IMR-90 (cell line): Measurements from ENCODE around the gene PLXDC1. TPM values are rescaled to one million over a fixed set of nuclear protein-coding genes. Genes with fewer than 3 reads are reported as not detected.

Experiments
- ATAC-seq: fragments of 200-7000 bp; cut with Tn5 transposase; 2 replicates; pipeline ENCODE4 v1.9.1; 2020; ENCODE audit warnings: low read depth, mild to moderate bottlenecking, moderate library complexity
- BruUV-seq: library from RNA; stranded (reverse); fragments of 400-500 nt; replicated peaks from 2 replicates; lab custom pipeline; 2021; lab: Mats Ljungman, UMichigan
- CTCF ChIA-PET: fragments of 300-600 bp; formaldehyde crosslinking; extraction: SDS; loops from one replicate; lab custom pipeline; 2021; ENCODE audit warnings: antibody characterized with exemption; lab: Yijun Ruan, JAX
- POLR2A ChIA-PET: fragments of 300-600 bp; sonication (Branson Sonifier 250); formaldehyde crosslinking; loops from one replicate; lab custom pipeline; 2022; ENCODE audit warnings: antibody characterized with exemption; ENCODE audit not compliant: unreplicated experiment; lab: Charles Lee
- DNase-seq: peaks from one replicate; pipeline ENCODE4 v3.0.0; 2013
- H2AFZ ChIP-seq: replicated peaks from 2 replicates; pipeline ENCODE3; 2013; ENCODE audit warnings: low read length, mild to moderate bottlenecking; ENCODE audit not compliant: poor library complexity
- H2AK5ac ChIP-seq: 2 replicates; pipeline ENCODE4 v1.6.1; 2013; ENCODE audit warnings: low read depth, low read length, inconsistent platforms
- H2AK9ac ChIP-seq: replicated peaks from 2 replicates; pipeline ENCODE3; 2013; ENCODE audit warnings: mild to moderate bottlenecking, low read depth, low read length, moderate library complexity; ENCODE audit not compliant: poor library complexity
- H2BK120ac ChIP-seq: 2 replicates; pipeline ENCODE4 v1.6.1; 2013; ENCODE audit warnings: low read depth, low read length, inconsistent platforms
- H2BK15ac ChIP-seq: 3 replicates; pipeline ENCODE4 v1.6.1; 2013; ENCODE audit warnings: low read depth, low read length, inconsistent platforms
- H2BK20ac ChIP-seq: 2 replicates; pipeline ENCODE4 v1.6.1; 2013; ENCODE audit warnings: low read depth, mild to moderate bottlenecking, inconsistent platforms, low read length, moderate library complexity
- H2BK5ac ChIP-seq: 2 replicates; pipeline ENCODE4 v1.6.1; 2013; ENCODE audit warnings: mild to moderate bottlenecking, low read depth, low read length, inconsistent platforms; ENCODE audit not compliant: poor library complexity, severe bottlenecking
- H3K14ac ChIP-seq: replicated peaks from 2 replicates; pipeline ENCODE4 v1.6.1; 2013; ENCODE audit warnings: low read depth, low read length, inconsistent platforms
- H3K18ac ChIP-seq: 2 replicates; pipeline ENCODE4 v1.6.1; 2013; ENCODE audit warnings: low read depth, low read length, control low read depth
- H3K23ac ChIP-seq: 2 replicates; pipeline ENCODE4 v1.6.1; 2013; ENCODE audit warnings: low read depth, low read length, inconsistent platforms
- H3K27ac ChIP-seq: 2 replicates; pipeline ENCODE4 v1.5.1; 2013; ENCODE audit warnings: mild to moderate bottlenecking, control low read depth, low read length; ENCODE audit not compliant: insufficient read depth
- H3K27me3 ChIP-seq: 2 replicates; pipeline ENCODE4 v1.6.1; 2013; ENCODE audit warnings: low read length; ENCODE audit not compliant: control insufficient read depth, insufficient read depth
- H3K36me3 ChIP-seq: 2 replicates; pipeline ENCODE4 v1.6.1; 2013; ENCODE audit warnings: low read length, mixed read lengths; ENCODE audit not compliant: control insufficient read depth, insufficient read depth
- H3K4ac ChIP-seq: 2 replicates; pipeline ENCODE4 v1.6.1; 2013; ENCODE audit warnings: low read depth, low read length, inconsistent platforms
- H3K4me1 ChIP-seq: 2 replicates; pipeline ENCODE4 v1.6.1; 2013; ENCODE audit warnings: low read length, mixed read lengths; ENCODE audit not compliant: control insufficient read depth, insufficient read depth
- H3K4me2 ChIP-seq: 2 replicates; pipeline ENCODE4 v1.6.1; 2013; ENCODE audit warnings: low read depth, mild to moderate bottlenecking, control low read depth, low read length, moderate library complexity
- H3K4me3 ChIP-seq: 2 replicates; pipeline ENCODE4 v1.5.1; 2013; ENCODE audit warnings: low read depth, mild to moderate bottlenecking, control low read depth, low read length, moderate library complexity; ENCODE audit not compliant: insufficient read depth
- H3K56ac ChIP-seq: 2 replicates; pipeline ENCODE4 v1.6.1; 2013; ENCODE audit warnings: low read length, inconsistent platforms; ENCODE audit not compliant: insufficient read depth; ENCODE audit errors: extremely low read depth
- H3K79me1 ChIP-seq, 2 experiments: 2 replicates each; pipeline ENCODE4 v1.6.1; 2013; ENCODE audit warnings: low read length in 2 of 2, inconsistent platforms in 1 of 2, low read depth in 1 of 2
- H3K9ac ChIP-seq: 2 replicates; pipeline ENCODE4 v1.6.1; 2013; ENCODE audit warnings: low read depth, low read length, control low read depth
- H3K9me1 ChIP-seq: 2 replicates; pipeline ENCODE4 v1.6.1; 2013; ENCODE audit warnings: low read length, inconsistent platforms; ENCODE audit not compliant: insufficient read depth
- H3K9me3 ChIP-seq: 2 replicates; pipeline ENCODE4 v1.6.1; 2013; ENCODE audit warnings: low read length; ENCODE audit not compliant: control insufficient read depth, insufficient read depth
- H4K20me1 ChIP-seq: 2 replicates; pipeline ENCODE4 v1.6.1; 2013; ENCODE audit warnings: low read length, inconsistent platforms; ENCODE audit not compliant: insufficient read depth
- H4K5ac ChIP-seq: 2 replicates; pipeline ENCODE4 v1.6.1; 2013; ENCODE audit warnings: mild to moderate bottlenecking, low read depth, low read length, control low read depth
- H4K8ac ChIP-seq, 2 experiments: 2 replicates each; pipeline ENCODE4 v1.6.1; 2013; ENCODE audit warnings: low read depth in 2 of 2, low read length in 2 of 2, control low read depth in 1 of 2, inconsistent platforms in 1 of 2
- H4K91ac ChIP-seq: 2 replicates; pipeline ENCODE4 v1.6.1; 2013; ENCODE audit warnings: low read depth, low read length, inconsistent platforms; ENCODE audit not compliant: insufficient read depth
- CEBPB ChIP-seq: IDR thresholded peaks from 2 replicates; pipeline ENCODE4 v1.6.1; 2012; ENCODE audit warnings: low read depth, low read length, improper control_type of control experiment
- ELK1 ChIP-seq: fragments of 150-350 bp; IDR thresholded peaks from 2 replicates; pipeline ENCODE4 v1.6.1; 2016; ENCODE audit warnings: low read depth, mild to moderate bottlenecking, low read length, moderate library complexity, borderline replicate concordance
- FOS ChIP-seq: fragments of 150-350 bp; IDR thresholded peaks from 2 replicates; pipeline ENCODE4 v1.6.1; 2016; ENCODE audit warnings: low read depth, low read length
- MXI1 ChIP-seq: IDR thresholded peaks from 2 replicates; pipeline ENCODE4 v1.6.1; 2012; ENCODE audit warnings: low read depth, mild to moderate bottlenecking, low read length, moderate library complexity, borderline replicate concordance
- NFE2L2 ChIP-seq: fragments of 150-350 bp; IDR thresholded peaks from 2 replicates; pipeline ENCODE4 v1.6.1; 2016; ENCODE audit warnings: low read depth, mild to moderate bottlenecking, low read length
- POLR2A ChIP-seq: IDR thresholded peaks from 2 replicates; pipeline ENCODE4 v1.6.1; 2012; ENCODE audit warnings: mild to moderate bottlenecking, low read depth, low read length
- RAD21 ChIP-seq: IDR thresholded peaks from 2 replicates; pipeline ENCODE4 v1.6.1; 2012; ENCODE audit warnings: low read length, improper control_type of control experiment
- RFX5 ChIP-seq: IDR thresholded peaks from 2 replicates; pipeline ENCODE4 v1.8.0; 2012; ENCODE audit warnings: low read depth, mild to moderate bottlenecking, low read length, moderate library complexity
- WGBS, 2 experiments: methylation state at CpG; one replicate each; pipeline versions ENCODE4 v1.1.5 to v1.1.7; 2013; ENCODE audit warnings: missing lambda C conversion rate in 2 of 2; ENCODE audit not compliant: insufficient read length in 1 of 2; ENCODE audit errors: extremely low coverage in 2 of 2; 5-methylcytosine and 5-hydroxymethylcytosine counted together
- dilution Hi-C: fragments of 300-500 bp; cut with HindIII; formaldehyde crosslinking; loops from one replicate; pipeline ENCODE4 v1.14.3; 2018; ENCODE audit warnings: low sequenced_read_pairs; ENCODE audit not compliant: unreplicated experiment
- in situ Hi-C: fragments of 300-500 bp; cut with MboI; formaldehyde crosslinking; loops from 3 replicates; pipeline ENCODE4 v1.14.3; 2019; ENCODE audit warnings: low sequenced_read_pairs, inconsistent platforms, mixed read lengths
- intact Hi-C: fragments of 100-400 bp; cut with micrococcal nuclease; formaldehyde crosslinking; loops from 2 replicates; pipeline ENCODE4 v1.10.0; 2022
- polyA plus RNA-seq, 3 experiments: library from polyadenylated mRNA; depleted of rRNA; stranded (reverse); fragments of >200 nt; gene quantifications; 2 replicates each; pipeline ENCODE4 v1.2.3, GENCODE V29; 2012; ENCODE audit warnings: low replicate concordance in 1 of 3
- total RNA-seq: library from RNA; depleted of rRNA; stranded (reverse); fragments of >200 nt; gene quantifications from 2 replicates; pipeline ENCODE4 v1.2.3, GENCODE V29; 2012

PLXDC1 gene
- total and polyA plus RNA-seq, 2 of the 4 experiments (the other 2 are of a cell fraction): under 0.01 to 0.50 TPM

- DNase-seq (no peak), ATAC-seq (no peak)
- no peak for TF ChIP-seq ELK1
- no peak for TF ChIP-seq POLR2A
- no peak for TF ChIP-seq MXI1
- no peak for TF ChIP-seq CEBPB
- TF ChIP-seq RFX5: no peak
- TF ChIP-seq RAD21: no peak
- no peak for TF ChIP-seq NFE2L2
- TF ChIP-seq FOS: no peak
- Histone ChIP-seq H2BK5ac (no peak overlapping the region), H3K9ac (no peak overlapping the region), H2BK120ac (no peak overlapping the region), H3K9me3 (no peaks in the 10 kb centered on the region), H3K79me1 (no peaks in the 10 kb centered on the region), H2AFZ (no peak overlapping the region), H2BK20ac (no peak overlapping the region), H3K56ac (no peak overlapping the region), H2AK9ac (no peak overlapping the region), H4K5ac (no peak overlapping the region), H3K18ac (no peak overlapping the region), H3K27me3 (peaks cover 46% of the 10 kb centered on the region), H3K9me1 (0 out of 2 replicates have a peak, but pooled peaks cover 6% of the 10 kb centered on the region), H3K4me3 (no peak overlapping the region), H3K14ac (no peak overlapping the region), H2AK5ac (no peak overlapping the region), H3K23ac (no peak overlapping the region), H4K91ac (no peak overlapping the region), H2BK15ac (no peak overlapping the region), H3K4me2 (no peak overlapping the region), H3K4me1 (no peaks in the 10 kb centered on the region), H3K4ac (no peak overlapping the region), H4K8ac (no peak overlapping the region), H3K36me3 (no peaks in the 10 kb centered on the region), H3K27ac (no peak overlapping the region), H4K20me1 (no peaks in the 10 kb centered on the region)
- dilution Hi-C loops (no loop called here), intact Hi-C loops (no loop called here), in situ Hi-C loops (loop anchor here (5.0 kb wide), 1 partner anchor 73 kb away; no protein-coding TSS in a partner anchor)
- no CpG with 5 or more reads among the region's 2 CpGs for WGBS, 2 experiments
- CTCF ChIA-PET: interaction anchor here (1.0 kb wide), 1 partner anchor 10 kb away, joined by 3 read pairs; no protein-coding TSS in a partner anchor
- POLR2A ChIA-PET: no interaction called here
- no TSS peak for BruUV-seq
These were observed 76.8 kb downstream of the PLXDC1 start for GRCh38 chr17:39074676-39075075.
